Heart left ventricle (tissue), 16 donors: ENCODE data around the gene POLR2M. TPM values are rescaled to one million over a fixed set of nuclear protein-coding genes. Genes with fewer than 3 reads are reported as not detected.
A peak's percentile ranks its signal among the peaks of the same experiment; 100 is the strongest.

Source experiments
- ATAC-seq, 4 donors: fragments of 200-7000 bp; cut with Tn5 transposase; one replicate each; pipeline ENCODE4 v1.9.1; 2020 to 2022; ENCODE audit warnings: moderate library complexity in 4 of 4, mild to moderate bottlenecking in 3 of 4, moderate number of reproducible peaks in 1 of 4
- DNase-seq, 5 donors: peaks; one replicate each; pipeline ENCODE4 v3.0.0-alpha.2; 2020
- H3K27ac ChIP-seq, 12 donors: fragments of 200-600 bp; sonication (generic) in 4 of 12; one replicate each; pipeline versions ENCODE4 v1.5.0 to v1.8.0; 2016 to 2022; ENCODE audit warnings: mild to moderate bottlenecking in 2 of 12
- H3K27me3 ChIP-seq, 9 donors: fragments of 200-600 bp; sonication (generic) in 2 of 9; one replicate each; pipeline versions ENCODE4 v1.5.1 to v1.8.0; 2016 to 2022; ENCODE audit warnings: mild to moderate bottlenecking in 3 of 9
- H3K36me3 ChIP-seq, 9 donors: fragments of 200-600 bp; sonication (generic) in 2 of 9; one replicate each; pipeline versions ENCODE4 v1.5.0 to v1.8.0; 2018 to 2022; ENCODE audit warnings: mild to moderate bottlenecking in 2 of 9
- H3K4me1 ChIP-seq, 12 donors: fragments of 200-600 bp; sonication (generic) in 4 of 12; one replicate each; pipeline versions ENCODE4 v1.5.0 to v1.8.0; 2016 to 2022; ENCODE audit warnings: mild to moderate bottlenecking in 3 of 12
- H3K4me3 ChIP-seq, 12 donors: fragments of 200-600 bp; sonication (generic) in 4 of 12; one replicate each; pipeline versions ENCODE4 v1.5.0 to v1.8.0; 2017 to 2022; ENCODE audit warnings: mild to moderate bottlenecking in 9 of 12, moderate library complexity in 4 of 12
- H3K9me3 ChIP-seq, 12 donors: fragments of 200-600 bp; sonication (generic) in 4 of 12; one replicate each; pipeline versions ENCODE4 v1.5.0 to v1.8.0; 2016 to 2022; ENCODE audit warnings: mild to moderate bottlenecking in 1 of 12
- CTCF ChIP-seq, 12 donors: fragments of 200-600 bp; sonication (generic) in 4 of 12; IDR thresholded peaks; one replicate each; pipeline versions ENCODE4 v1.5.0 to v1.8.0; 2018 to 2022; ENCODE audit warnings: antibody characterized with exemption in 12 of 12, mild to moderate bottlenecking in 5 of 12
- POLR2A ChIP-seq, 2 donors: fragments of 450-650 bp; IDR thresholded peaks; one replicate each; pipeline ENCODE4 v1.6.1; 2017; ENCODE audit warnings: antibody characterized with exemption in 2 of 2, mild to moderate bottlenecking in 2 of 2, moderate library complexity in 2 of 2
- WGBS, 4 donors: extraction: QIAGEN DNeasy Blood & Tissue Kit in 2 of 4; methylation state at CpG; one replicate each; pipeline versions ENCODE4 v1.1.5 to v1.1.7; 2013 to 2018; 5-methylcytosine and 5-hydroxymethylcytosine counted together
- intact Hi-C, 10 donors: fragments of 100-400 bp; cut with DNase I; formaldehyde crosslinking; loops; one replicate each; pipeline versions ENCODE4 v1.11.1 to v1.14.2; 2022
- long read RNA-seq, 3 donors: library from polyadenylated mRNA; unstranded; transcript quantifications; one replicate each; pipeline ENCODE4 v2.0.0, GENCODE V29; 2020 to 2021
- polyA plus RNA-seq, 2 donors: library from polyadenylated mRNA; stranded (reverse); fragments of 200-250 nt; gene quantifications; one replicate each; pipeline ENCODE4 v1.2.3, GENCODE V29; 2013
- total RNA-seq, 9 donors: library from RNA; depleted of rRNA in 2 of 9; stranded (reverse); fragments of >200 nt in 2 of 9; fragmentation: NEBNext Ultra II Directional in 3 of 9; extraction: Animal tissue kit (Norgen Biotek cat#: 25700) in 3 of 9; gene quantifications; one replicate each; pipeline versions ENCODE4 v1.1.0 to v1.2.4, GENCODE V29; 2016 to 2023
- donor health status: ischemic (EF 13 %, LVEDD 7.1; RV severe dilation, severe dysfunction).
- donor health status: healthy with polysubstance abuse.
- donor health status: DM: no; HTN: yes; CAD: no.
- donor health status: DM: no; HTN: no; CAD: no.
- donor health status: ischemic (EF 25% LVEDD 6.9; RV normal size, moderate dysfunction).
- donor health status: ischemic (EF 25% LVEDD 5.7; RV mildly dilated, moderate dysfunction).
- donor health status: healthy.
- donor health status: DM: yes; HTN: yes; CAD: no.
- donor health status: ischemic (EF 35%, LVEDD 5.7; RV mildly dilated, moderate dysfunction).
- donor health status: nonischemic (EF 11% LVEDD 7.7; RV severe dilation, severe dysfunction).
- donor health status: DM: yes; HTN: yes; CAD: no.
- donor health status: PGD.
- donor health status: ischemic (EF 29% LVEDD 5.4; RV normal size, mild dysfunction).
- donor health status: nonischemic (EF 23%, LVEDD 6.1; RV moderate dilation, normal function).

The POLR2M gene
- total RNA-seq (100 to 1,000 TPM in 1 of 9 donors, 10 to 100 TPM in 8; 23.6 to 243 (median 52.8) TPM), polyA plus RNA-seq (100 to 1,000 TPM in 1 of 2 donors, 10 to 100 TPM in 1; 17.4 to 210 TPM)
- long read RNA-seq, donor 1, full-length matches to known transcripts = 51 of 67 reads
- long read RNA-seq, donor 1, partial matches to known transcripts = 11 of 67 reads
- long read RNA-seq, donor 1, other reads (novel, unspliced or antisense) = 5 of 67 reads
- long read RNA-seq, donor 2, full-length matches to known transcripts = 149 of 174 reads
- long read RNA-seq, donor 2, partial matches to known transcripts = 10 of 174 reads
- long read RNA-seq, donor 2, other reads (novel, unspliced or antisense) = 15 of 174 reads
- long read RNA-seq, donor 3, full-length matches to known transcripts = 63 of 73 reads
- long read RNA-seq, donor 3, partial matches to known transcripts = 7 of 73 reads
- long read RNA-seq, donor 3, other reads (novel, unspliced or antisense) = 3 of 73 reads

DNA sequence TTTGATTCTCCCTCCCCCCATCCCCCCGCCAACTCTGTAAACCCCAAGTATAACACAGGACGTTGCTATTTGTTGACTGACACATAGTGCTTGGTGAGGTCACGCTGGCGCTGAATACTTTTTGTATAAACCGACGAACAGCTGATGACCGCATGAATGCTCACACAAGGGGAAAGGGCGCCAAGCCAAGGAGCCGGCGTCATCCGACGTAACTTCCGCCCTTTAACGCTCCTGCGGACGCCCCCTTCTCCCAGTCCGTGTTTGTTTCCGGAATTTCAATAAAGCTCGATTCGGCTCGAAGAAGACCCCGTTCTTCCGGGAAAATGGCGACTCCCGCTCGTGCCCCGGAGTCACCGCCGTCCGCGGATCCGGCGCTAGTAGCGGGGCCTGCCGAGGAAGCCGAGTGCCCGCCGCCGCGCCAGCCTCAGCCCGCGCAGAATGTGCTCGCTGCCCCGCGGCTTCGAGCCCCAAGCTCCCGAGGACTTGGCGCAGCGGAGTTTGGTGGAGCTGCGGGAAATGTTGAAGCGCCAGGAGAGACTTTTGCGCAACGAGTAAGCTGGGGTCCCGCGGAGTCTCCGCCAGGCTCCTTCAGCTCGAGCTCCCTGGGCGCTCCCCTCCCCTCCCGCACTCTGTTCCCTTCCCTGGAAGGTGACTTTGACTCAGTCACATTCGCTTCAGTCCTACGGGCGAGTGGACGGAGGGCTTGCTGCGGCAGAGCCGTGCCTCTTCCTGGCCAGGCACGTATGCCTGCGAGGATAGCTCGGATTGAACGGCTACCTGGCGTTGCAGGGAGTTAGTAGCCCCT, at the start of gene POLR2M:
TSS of gene POLR2M (plus strand) at position 310 of the 805 bp plus-strand sequence. CDS start at position 439, 129 bp downstream.
- TF ChIP-seq CTCF (IDR thresholded peaks at IDR 0.05) (no peak), POLR2A (IDR thresholded peaks at IDR 0.05) (peak in 1 of 2 donors; percentile 65)
- H3K4me1 ChIP-seq = peaks cover 4 to 43% (median 31%) of the 10 kb centered on the region in 12 donors
- ATAC-seq (peak; percentile 89 to 94 (median 94)), DNase-seq (peak; percentile 95 to 97 (median 97))
- WGBS, 4 donors = 1 to 3% (median 1%) methylated on average over 34 to 70 of the region's 70 CpGs
- H3K27ac ChIP-seq = peak within 1 kb of the TSS; percentile 91 to 99 (median 98)
- peaks cover 0 to 31% (median 27%) of the 10 kb centered on the region in 9 donors for H3K36me3 ChIP-seq
- H3K27me3 ChIP-seq = no peaks in the 10 kb centered on the region
- H3K4me3 ChIP-seq = peak within 1 kb of the TSS; percentile 70 to 99 (median 88)
- intact Hi-C loops = loop anchor here in 6 of 10 donors (2.0 to 10.0 kb wide), 5 partner anchors 142 to 152 kb away; no protein-coding TSS in a partner anchor
- H3K9me3 ChIP-seq = no peaks in the 10 kb centered on the region

GRCh38 chr15:57657619-57658018, 48.9 kb upstream of the POLR2M start:
- DNase-seq (no peak), ATAC-seq (no peak)
- Histone ChIP-seq H3K36me3 (peaks cover 0 to 50% (median 16%) of the 10 kb centered on the region in 9 donors), H3K27ac (peak overlapping the region in 1 of 12 donors; percentile 67), H3K27me3 (no peaks in the 10 kb centered on the region), H3K4me3 (no peak overlapping the region), H3K4me1 (peaks cover 0 to 44% (median 17%) of the 10 kb centered on the region in 12 donors), H3K9me3 (no peaks in the 10 kb centered on the region)
- intact Hi-C loops = loop anchor here in 1 of 10 donors (5.0 kb wide), 1 partner anchor 95 kb away; no protein-coding TSS in a partner anchor
- TF ChIP-seq CTCF (IDR thresholded peaks at IDR 0.05) (no peak), POLR2A (IDR thresholded peaks at IDR 0.05) (no peak)
- 80 to 91% (median 86%) methylated on average over 1 of the region's 1 CpG for WGBS, 4 donors

GRCh38 chr15:57662091-57662744, 44.3 kb upstream of the POLR2M start:
- Histone ChIP-seq H3K27ac (peak overlapping the region in 6 of 12 donors; percentile 15 to 44 (median 34)), H3K27me3 (no peaks in the 10 kb centered on the region), H3K4me1 (peaks cover 0 to 35% (median 4%) of the 10 kb centered on the region in 12 donors), H3K36me3 (peaks cover 0 to 61% (median 22%) of the 10 kb centered on the region in 9 donors), H3K9me3 (no peaks in the 10 kb centered on the region), H3K4me3 (no peak overlapping the region)
- WGBS, 4 donors = 45 to 68% (median 58%) methylated on average over 3 of the region's 3 CpGs
- intact Hi-C loops = loop anchor here in 2 of 10 donors (10.0 kb wide), 2 partner anchors 203 to 403 kb away; partner anchors contain the start of gene ALDH1A2 (in 1 of the 2)
- DNase-seq (no peak), ATAC-seq (no peak)
- TF ChIP-seq POLR2A (IDR thresholded peaks at IDR 0.05) (no peak), CTCF (IDR thresholded peaks at IDR 0.05) (no peak)
